Stimulated activated CD4-positive, alpha-beta T cell treated with anti-CD3 and anti-CD28 coated beads, Interleukin-12 subunit alpha, Interleukin-12 subunit beta, amount 100 ng/mL, for 4 hours (primary cell): ENCODE data around the gene NR3C2.
"Not testable (repeated sequence)": the region's sequence is repeated elsewhere in the genome, so short reads cannot be mapped to it uniquely, and the experiment has no call there.

Experiments used
- DNase-seq: peaks from one replicate; pipeline ENCODE4 v3.0.0-alpha.2; 2020

Gene NR3C2

GRCh38 chr4:148211533-148211932, 230.7 kb downstream of the NR3C2 start:
- DNase-seq: no peak

DNA sequence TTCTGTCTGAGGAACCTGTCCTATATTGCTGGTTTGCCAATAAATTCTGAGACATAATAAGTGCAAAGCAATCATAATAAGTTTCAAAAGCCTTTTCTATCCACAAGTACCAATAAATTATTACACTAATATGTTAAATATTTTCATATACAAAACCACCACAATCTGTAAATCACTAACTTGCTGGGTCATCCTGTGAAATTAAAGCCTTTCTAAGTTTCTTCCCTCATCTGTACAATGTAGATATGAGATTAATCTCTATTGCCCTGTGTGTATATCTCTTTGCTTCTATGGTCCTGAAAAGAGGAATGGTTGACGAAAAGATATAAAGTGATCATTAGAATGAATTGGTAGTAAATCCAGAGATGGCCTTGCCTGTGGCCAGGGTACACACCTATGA, 231.6 kb downstream of the NR3C2 start:
- no peak for DNase-seq

GRCh38 chr4:148207068-148207467, 235.1 kb downstream of the NR3C2 start:
- DNase-seq: no peak

- no peak for DNase-seq
Observed at GRCh38 chr4:148205476-148205875, 236.7 kb downstream of the NR3C2 start.

- DNase-seq: no peak
Observed at GRCh38 chr4:148204892-148205291, 237.3 kb downstream of the NR3C2 start.

DNA sequence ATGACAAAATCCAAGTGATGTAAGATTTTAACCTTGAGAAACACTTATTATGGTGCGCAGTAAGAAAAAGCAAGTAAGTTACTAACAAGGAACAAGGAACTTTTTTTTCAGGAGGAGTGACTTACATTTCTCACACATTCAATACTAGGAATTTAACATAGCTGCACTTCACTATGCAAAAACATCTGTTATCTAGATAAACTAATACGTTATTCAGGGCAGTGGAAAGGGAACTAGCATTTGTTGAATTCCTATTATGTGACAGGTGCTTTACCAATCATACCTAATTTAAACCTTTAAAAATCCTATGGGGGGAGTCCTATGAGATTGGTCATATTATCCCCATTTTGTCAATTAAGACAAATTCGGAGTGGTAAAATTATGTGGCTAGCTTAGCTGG, 238.0 kb downstream of the NR3C2 start:
- DNase-seq: no peak

DNA sequence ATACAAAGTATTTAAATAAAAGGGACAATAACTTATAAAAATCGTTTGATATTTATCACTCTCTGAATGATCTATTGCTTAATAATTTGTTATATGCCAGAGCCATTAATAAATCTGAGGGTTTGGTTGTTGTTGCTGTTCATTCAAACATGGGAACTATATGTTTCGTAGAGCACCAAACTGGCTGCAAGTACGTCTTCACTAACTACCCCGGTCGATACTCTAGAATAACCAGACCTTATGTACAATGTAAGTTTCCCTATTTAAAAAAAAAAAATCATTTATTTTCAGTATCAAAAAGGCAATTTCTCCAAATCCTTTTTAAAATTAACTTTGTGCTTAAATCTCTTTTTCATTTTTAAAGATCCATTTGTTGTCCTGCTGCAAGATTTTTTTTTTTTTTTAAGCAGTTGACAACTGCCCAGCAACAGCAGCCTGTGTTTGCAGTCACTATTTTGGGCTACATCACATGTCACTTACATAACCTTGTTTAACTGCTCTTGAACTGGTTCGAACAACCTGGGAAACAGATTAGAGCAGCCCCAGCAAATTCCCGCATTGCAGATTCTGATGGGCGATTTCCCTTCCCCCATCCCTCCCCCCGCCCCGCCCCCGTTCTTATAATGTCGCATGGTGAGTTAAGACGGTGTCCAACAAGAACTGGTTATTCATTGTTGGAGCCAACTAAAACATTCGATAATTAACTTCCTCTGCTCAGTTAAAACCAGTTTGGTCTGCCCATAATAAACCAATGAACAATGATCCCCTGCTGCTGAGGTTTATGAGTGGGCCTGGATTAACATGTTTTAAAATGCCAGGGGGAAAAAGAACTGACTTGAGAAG, 238.9 kb downstream of the NR3C2 start:
- DNase-seq: no peak

DNA sequence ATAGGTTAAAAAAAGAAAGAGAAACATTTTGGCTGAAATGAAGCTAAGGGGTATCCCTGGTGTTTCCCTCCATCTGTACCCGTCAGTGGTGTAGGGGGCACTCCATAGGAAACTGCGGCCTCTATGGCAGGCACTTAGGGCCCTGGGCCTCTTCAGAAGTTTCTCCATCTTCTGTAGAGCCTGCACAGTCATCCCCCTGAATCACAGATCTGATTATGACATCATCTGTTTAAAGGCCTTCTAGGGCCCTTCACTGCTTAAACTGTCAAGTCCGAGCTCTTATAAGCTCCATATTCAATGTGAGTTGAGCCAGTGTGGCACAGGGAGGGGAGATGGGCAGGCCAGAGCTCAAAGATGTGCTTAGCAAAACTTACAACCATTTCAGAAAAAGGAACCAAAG, 241.3 kb downstream of the NR3C2 start:
- no peak for DNase-seq

- DNase-seq: no peak
Observed at GRCh38 chr4:148196164-148196563, 246.1 kb downstream of the NR3C2 start.

- DNase-seq: no peak
Observed at GRCh38 chr4:148192526-148192925, 249.7 kb downstream of the NR3C2 start.

GRCh38 chr4:148187454-148188222, 254.6 kb downstream of the NR3C2 start:
- not testable (repeated sequence) for DNase-seq

DNA sequence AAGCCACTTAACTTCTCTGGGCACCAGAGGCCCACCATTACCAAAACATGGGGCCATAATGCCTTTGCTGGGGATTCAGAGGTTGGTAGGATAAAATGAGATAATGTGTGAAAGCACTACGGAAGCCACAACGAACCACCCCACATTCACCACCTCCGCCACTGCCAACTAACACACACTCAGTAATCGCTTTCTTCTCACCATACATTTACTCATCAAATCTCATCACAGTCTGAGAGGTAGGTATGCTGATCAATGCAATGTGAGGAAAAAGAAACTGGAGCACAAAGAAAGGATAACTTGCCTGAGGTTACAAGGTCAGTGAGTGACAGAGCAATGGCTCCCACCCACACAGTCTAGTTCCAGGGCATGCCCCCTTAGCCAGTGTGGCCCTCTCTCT, 257.3 kb downstream of the NR3C2 start:
- no peak for DNase-seq

DNA sequence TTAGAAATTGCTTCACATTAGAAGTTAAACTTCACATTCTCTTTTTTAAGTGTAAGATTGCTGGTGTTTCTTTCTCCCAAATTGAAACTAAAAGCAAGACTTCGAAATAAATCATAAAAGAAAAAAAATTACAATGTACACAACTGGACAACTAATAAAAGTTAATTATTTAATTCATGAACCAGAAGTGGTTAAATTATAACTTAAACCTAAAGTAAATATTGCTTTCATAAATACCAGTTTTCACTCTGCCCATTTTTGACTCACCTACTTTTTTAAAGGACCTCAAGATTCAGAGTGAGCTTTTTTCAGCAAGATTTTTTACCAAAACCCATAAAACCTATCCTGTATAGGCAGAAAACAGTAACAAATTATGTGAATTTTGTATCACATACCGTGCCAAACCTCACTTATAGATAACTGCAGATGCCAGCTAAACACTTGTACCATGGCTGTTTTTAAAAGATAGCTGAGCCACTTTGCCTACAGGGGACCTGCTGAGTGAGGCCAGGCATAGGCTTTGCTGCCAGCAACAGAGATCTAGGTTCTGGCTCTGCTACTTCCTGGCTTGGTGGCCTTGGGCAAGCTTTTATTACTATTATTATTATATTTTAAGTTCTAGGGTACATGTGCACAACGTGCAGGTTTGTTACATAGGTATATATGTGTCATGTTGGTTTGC, 259.8 kb downstream of the NR3C2 start:
- DNase-seq: no peak

GRCh38 chr4:148173397-148174017, 268.7 kb downstream of the NR3C2 start:
- no peak for DNase-seq

DNA sequence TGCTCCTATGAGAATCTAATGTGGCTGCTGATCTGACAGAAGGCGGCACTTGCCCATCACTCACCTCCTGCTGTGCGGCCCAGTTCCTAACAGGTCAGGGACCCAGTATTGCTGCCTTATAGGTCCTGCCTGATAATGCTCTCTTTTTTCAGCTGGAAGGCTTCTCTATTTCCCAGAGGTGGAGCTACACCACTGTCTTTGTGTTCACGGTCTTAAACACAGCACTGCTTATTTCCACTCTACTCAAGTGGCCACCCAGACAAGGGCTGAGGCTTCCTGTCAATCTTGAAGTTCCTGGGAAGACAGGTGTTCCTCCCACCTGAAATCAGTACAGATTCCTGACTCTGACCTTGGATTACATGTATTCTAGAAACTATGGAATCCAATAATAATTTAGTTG, 270.6 kb downstream of the NR3C2 start:
- DNase-seq: no peak

DNA sequence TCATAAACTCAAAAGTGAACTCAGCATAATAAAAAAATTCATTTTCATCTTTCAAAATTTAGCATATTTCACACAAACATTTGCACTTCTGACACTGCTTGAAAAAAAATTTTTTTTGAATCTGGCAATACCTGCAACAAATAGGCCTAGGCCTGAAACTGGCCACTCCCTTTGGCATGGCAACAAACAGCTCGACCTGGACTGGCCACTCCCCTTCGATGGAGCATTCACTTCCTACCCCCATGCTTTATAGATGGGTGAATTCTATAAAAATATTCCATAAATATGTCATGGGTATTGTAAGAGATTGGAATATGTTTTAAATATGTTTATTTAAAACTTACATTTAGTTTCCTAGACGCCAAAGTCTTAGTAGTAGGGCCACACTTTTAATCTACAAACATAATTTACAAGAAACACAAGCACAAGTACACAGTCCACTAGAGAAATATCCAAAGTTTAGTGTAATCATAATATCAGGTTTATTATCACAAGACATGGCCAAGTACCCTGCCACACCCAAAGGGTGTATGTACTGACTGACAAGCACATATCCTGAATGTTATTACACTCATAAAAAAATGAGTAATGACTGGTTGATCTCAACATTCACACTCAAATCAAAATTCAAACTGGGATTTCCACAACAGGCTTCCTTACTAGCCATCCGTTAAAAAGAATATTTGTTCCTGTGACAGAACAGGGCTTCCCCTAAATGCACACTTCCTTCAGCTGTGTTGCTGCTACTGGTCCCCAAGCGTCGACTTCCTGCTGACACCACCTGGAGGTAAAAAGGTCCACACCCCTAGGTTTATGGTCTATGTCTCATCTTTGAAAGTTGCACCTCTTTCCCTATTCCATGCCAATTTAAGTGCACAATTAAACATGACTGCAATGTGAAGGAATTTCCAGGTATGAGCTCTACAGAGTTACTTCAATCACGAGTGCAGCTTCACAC, 271.5 kb downstream of the NR3C2 start:
- no peak for DNase-seq

GRCh38 chr4:148166132-148166591, 276.1 kb downstream of the NR3C2 start:
- DNase-seq: no peak

GRCh38 chr4:148164557-148164956, 277.7 kb downstream of the NR3C2 start:
- DNase-seq: no peak

- DNase-seq: no peak
Observed at GRCh38 chr4:148162991-148163390, 279.2 kb downstream of the NR3C2 start.

DNA sequence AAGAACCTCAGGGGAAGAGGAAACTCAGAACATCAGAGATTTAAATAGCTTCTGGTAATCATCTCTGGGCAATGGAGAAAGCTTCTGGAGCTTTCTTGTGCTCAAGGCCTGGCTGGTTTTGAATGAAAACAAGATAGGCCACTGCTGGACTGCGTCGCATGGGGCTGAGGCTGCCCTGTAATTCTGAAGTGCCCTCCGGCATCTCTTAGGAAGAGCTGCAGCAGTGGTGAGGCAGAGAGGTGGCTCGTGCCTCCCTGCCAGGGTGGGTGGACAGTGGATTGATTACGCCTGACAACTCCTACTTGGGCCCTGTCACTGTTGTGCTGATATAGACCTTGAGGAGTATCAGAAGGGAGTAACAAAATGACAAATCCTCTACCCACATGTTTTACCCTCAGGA, 279.7 kb downstream of the NR3C2 start:
- DNase-seq: no peak

GRCh38 chr4:148161601-148162000, 280.6 kb downstream of the NR3C2 start:
- no peak for DNase-seq

GRCh38 chr4:148159793-148160192, 282.4 kb downstream of the NR3C2 start:
- no peak for DNase-seq
